Neural progenitor cell (in vitro differentiated cells): ENCODE results near the gene DLX6. TPM values are rescaled to one million over a fixed set of nuclear protein-coding genes. Genes with fewer than 3 reads are reported as not detected.

Experiments used
- DNase-seq: peaks from one replicate; pipeline ENCODE4 v3.0.0-alpha.2; 2016; ENCODE audit warnings: low spot score
- H2AFZ ChIP-seq: fragments of 200-600 bp; sonication (generic); replicated peaks from 2 replicates; pipeline ENCODE4 v1.6.1; 2016; ENCODE audit warnings: antibody characterized with exemption
- H3F3A ChIP-seq: fragments of 200-600 bp; sonication (generic); 2 replicates; pipeline ENCODE4 v1.6.1; 2016; ENCODE audit warnings: antibody characterized with exemption, low read depth
- H3K27ac ChIP-seq: fragments of 200-600 bp; sonication (generic); 2 replicates; pipeline ENCODE4 v1.5.1; 2016; ENCODE audit warnings: mild to moderate bottlenecking
- H3K27me3 ChIP-seq: fragments of 200-600 bp; sonication (generic); 2 replicates; pipeline ENCODE4 v1.6.1; 2016; ENCODE audit warnings: mild to moderate bottlenecking, moderate library complexity
- H3K36me3 ChIP-seq: fragments of 200-600 bp; sonication (generic); 2 replicates; pipeline ENCODE4 v1.5.1; 2016
- H3K4me1 ChIP-seq: fragments of 200-600 bp; sonication (generic); 2 replicates; pipeline ENCODE4 v1.6.1; 2016; ENCODE audit warnings: mixed run types
- H3K4me2 ChIP-seq: fragments of 200-600 bp; sonication (generic); 2 replicates; pipeline ENCODE4 v1.6.1; 2016
- H3K4me3 ChIP-seq: fragments of 200-600 bp; sonication (generic); 2 replicates; pipeline ENCODE4 v1.5.1; 2016
- H3K79me2 ChIP-seq: fragments of 200-600 bp; sonication (generic); 2 replicates; pipeline ENCODE4 v1.6.1; 2016; ENCODE audit warnings: low read depth
- H3K9ac ChIP-seq: fragments of 200-600 bp; sonication (generic); 2 replicates; pipeline ENCODE4 v1.6.1; 2016
- H3K9me3 ChIP-seq: fragments of 200-600 bp; sonication (generic); 2 replicates; pipeline ENCODE4 v1.5.1; 2016; ENCODE audit warnings: low read depth
- H4K20me1 ChIP-seq: fragments of 200-600 bp; sonication (generic); 2 replicates; pipeline ENCODE4 v1.6.1; 2016; ENCODE audit warnings: low read depth
- H3K27ac Mint-ChIP-seq: 3 replicates; pipeline ENCODE4 v1.8.0; 2021; ENCODE audit warnings: mixed read lengths
- H3K27me3 Mint-ChIP-seq: 2 replicates; pipeline ENCODE4 v1.8.0; 2022; ENCODE audit warnings: low read depth, mild to moderate bottlenecking, inconsistent platforms, moderate library complexity, mixed read lengths; ENCODE audit not compliant: insufficient read depth
- H3K36me3 Mint-ChIP-seq: 3 replicates; pipeline ENCODE4 v1.8.0; 2021; ENCODE audit warnings: mixed read lengths
- H3K4me1 Mint-ChIP-seq: 3 replicates; pipeline ENCODE4 v1.8.0; 2021; ENCODE audit warnings: mixed read lengths
- H3K4me3 Mint-ChIP-seq: 3 replicates; pipeline ENCODE4 v1.8.0; 2021; ENCODE audit warnings: mild to moderate bottlenecking, moderate library complexity, mixed read lengths
- H3K9me3 Mint-ChIP-seq: 3 replicates; pipeline ENCODE4 v1.8.0; 2020; ENCODE audit warnings: mixed read lengths
- CTCF ChIP-seq: fragments of 200-600 bp; sonication (generic); IDR thresholded peaks from 2 replicates; pipeline ENCODE4 v1.5.1; 2017; ENCODE audit warnings: antibody characterized with exemption, mild to moderate bottlenecking
- EZH2 ChIP-seq: fragments of 200-600 bp; sonication (generic); IDR thresholded peaks from 2 replicates; pipeline ENCODE4 v1.6.1; 2017; ENCODE audit warnings: antibody characterized with exemption, mild to moderate bottlenecking, moderate library complexity
- EZH2phosphoT487 ChIP-seq: fragments of 200-600 bp; sonication (generic); IDR thresholded peaks from 2 replicates; pipeline ENCODE4 v1.6.1; 2017; ENCODE audit warnings: antibody characterized with exemption
- total RNA-seq: library from RNA; depleted of rRNA; stranded (reverse); fragments of >200 nt; gene quantifications from 2 replicates; pipeline ENCODE4 v1.2.3, GENCODE V29; 2015; ENCODE audit warnings: low replicate concordance

Gene DLX6
- total RNA-seq, 1 donor from 2014 or later = not detected

- Mint-ChIP-seq H3K9me3 (peaks cover 3% of the 10 kb centered on the region), H3K27ac (no peak overlapping the region), H3K36me3 (no peaks in the 10 kb centered on the region), H3K4me1 (peaks cover 7% of the 10 kb centered on the region), H3K4me3 (peak overlapping the region; percentile 84), H3K27me3 (peaks cover 86% of the 10 kb centered on the region)
- TF ChIP-seq EZH2 (peak; percentile 97), CTCF (no peak), EZH2phosphoT487 (peak; percentile 92)
- H4K20me1 ChIP-seq = peaks cover 87% of the 10 kb centered on the region
- peaks cover 48% of the 10 kb centered on the region for H3F3A ChIP-seq
- H3K9ac ChIP-seq = no peak overlapping the region
- H3K4me2 ChIP-seq = peak overlapping the region; percentile 84
- H3K79me2 ChIP-seq = no peaks in the 10 kb centered on the region
- H3K4me1 ChIP-seq = peaks cover 6% of the 10 kb centered on the region
- H3K27ac ChIP-seq = no peak overlapping the region
- DNase-seq = peak; percentile 64
- H2AFZ ChIP-seq = peak overlapping the region; percentile 7
- H3K4me3 ChIP-seq = peak overlapping the region; percentile 47
- no peaks in the 10 kb centered on the region for H3K9me3 ChIP-seq
- no peaks in the 10 kb centered on the region for H3K36me3 ChIP-seq
- H3K27me3 ChIP-seq = peaks cover 100% of the 10 kb centered on the region
Measured at GRCh38 chr7:97006816-97007582, 1.6 kb downstream of the DLX6 start.

- Histone ChIP-seq H3K27me3 (peaks cover 100% of the 10 kb centered on the region), H4K20me1 (peaks cover 87% of the 10 kb centered on the region), H3K27ac (no peak overlapping the region), H3F3A (peaks cover 48% of the 10 kb centered on the region), H3K4me2 (peak overlapping the region; percentile 84), H3K79me2 (no peaks in the 10 kb centered on the region), H3K9ac (no peak overlapping the region), H2AFZ (no peak overlapping the region), H3K9me3 (no peaks in the 10 kb centered on the region), H3K4me3 (no peak overlapping the region), H3K4me1 (peaks cover 10% of the 10 kb centered on the region), H3K36me3 (no peaks in the 10 kb centered on the region)
- no peak overlapping the region for H3K27ac Mint-ChIP-seq
- no peaks in the 10 kb centered on the region for H3K36me3 Mint-ChIP-seq
- peak overlapping the region; percentile 64 for H3K4me3 Mint-ChIP-seq
- peak; percentile 13 for DNase-seq
- TF ChIP-seq EZH2 = peak; percentile 67
- TF ChIP-seq CTCF = no peak
- TF ChIP-seq EZH2phosphoT487 = no peak
- H3K4me1 Mint-ChIP-seq = peaks cover 7% of the 10 kb centered on the region
- H3K9me3 Mint-ChIP-seq = peaks cover 3% of the 10 kb centered on the region
- peaks cover 87% of the 10 kb centered on the region for H3K27me3 Mint-ChIP-seq
Measured at GRCh38 chr7:97007583-97007861, 2.2 kb downstream of the DLX6 start.

- no peaks in the 10 kb centered on the region for H3K36me3 Mint-ChIP-seq
- H3K4me2 ChIP-seq = no peak overlapping the region
- no peak overlapping the region for H3K9ac ChIP-seq
- H3K4me3 ChIP-seq = no peak overlapping the region
- H3K79me2 ChIP-seq = no peaks in the 10 kb centered on the region
- H3K9me3 ChIP-seq = no peaks in the 10 kb centered on the region
- no peaks in the 10 kb centered on the region for H3K36me3 ChIP-seq
- DNase-seq = no peak
- no peak overlapping the region for H3K27ac Mint-ChIP-seq
- TF ChIP-seq EZH2 (no peak), EZH2phosphoT487 (no peak), CTCF (no peak)
- H3K4me1 ChIP-seq = peaks cover 13% of the 10 kb centered on the region
- H3K4me3 Mint-ChIP-seq = no peak overlapping the region
- peaks cover 7% of the 10 kb centered on the region for H3K4me1 Mint-ChIP-seq
- no peak overlapping the region for H3K27ac ChIP-seq
- peaks cover 86% of the 10 kb centered on the region for H3K27me3 Mint-ChIP-seq
- no peak overlapping the region for H2AFZ ChIP-seq
- peaks cover 3% of the 10 kb centered on the region for H3K9me3 Mint-ChIP-seq
- peaks cover 87% of the 10 kb centered on the region for H4K20me1 ChIP-seq
- peaks cover 100% of the 10 kb centered on the region for H3K27me3 ChIP-seq
- peaks cover 52% of the 10 kb centered on the region for H3F3A ChIP-seq
Measured at GRCh38 chr7:97008275-97008917, 3.0 kb downstream of the DLX6 start.
